Stimulated activated CD8-positive, alpha-beta memory T cell treated with anti-CD3 and anti-CD28 coated beads, Interleukin-15, amount 100 ng/mL, for 24 hours (primary cell): ENCODE measurements around the gene KLHL29.

Experiments used
- DNase-seq: peaks from one replicate; pipeline ENCODE4 v3.0.0-alpha.2; 2020; ENCODE audit warnings: low read depth

The KLHL29 gene

DNA sequence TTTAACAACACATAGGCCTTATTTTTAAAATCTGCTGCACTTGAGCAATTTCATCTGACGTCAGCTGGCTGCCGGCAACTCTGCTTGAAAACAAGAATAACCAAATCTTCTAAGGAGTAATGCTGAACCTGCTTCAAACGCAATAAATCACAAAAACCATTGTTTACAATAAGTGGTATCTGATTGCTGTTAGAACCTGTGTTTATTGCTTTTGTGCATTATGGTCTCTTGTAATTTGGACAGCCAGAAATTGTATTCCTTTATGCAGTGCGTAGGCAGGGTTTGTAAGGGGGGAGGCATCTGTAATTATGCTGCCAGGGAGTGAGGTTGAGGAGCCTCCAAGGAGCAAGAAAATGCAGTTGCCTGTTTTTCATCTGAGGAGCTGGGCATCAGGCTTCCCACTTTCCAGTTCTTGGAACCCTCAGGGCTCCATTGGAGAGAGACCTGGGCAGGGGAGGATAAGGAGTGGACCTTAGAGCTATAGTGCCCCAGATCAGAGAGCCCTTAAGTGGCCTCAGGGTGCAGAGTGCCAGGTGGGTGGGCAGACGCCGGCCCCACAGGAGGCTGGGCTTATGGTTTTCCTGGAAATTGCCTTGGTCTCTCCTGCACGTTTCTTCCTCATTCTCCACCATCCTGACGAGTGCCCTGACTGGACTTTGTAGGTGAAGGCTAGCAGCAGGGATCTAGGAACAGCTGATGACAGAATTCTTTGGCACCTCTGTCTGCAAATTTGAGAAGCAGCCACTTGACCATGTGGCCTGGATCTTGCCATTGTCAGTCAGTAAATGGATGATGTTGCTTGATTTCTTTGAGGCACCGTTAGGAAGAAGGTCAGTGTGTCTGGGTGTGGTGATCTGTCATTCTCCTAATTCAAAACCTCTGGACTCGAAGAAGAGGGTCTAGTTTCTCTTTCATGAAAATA, 129.2 kb downstream of the KLHL29 start:
- no peak for DNase-seq

DNA sequence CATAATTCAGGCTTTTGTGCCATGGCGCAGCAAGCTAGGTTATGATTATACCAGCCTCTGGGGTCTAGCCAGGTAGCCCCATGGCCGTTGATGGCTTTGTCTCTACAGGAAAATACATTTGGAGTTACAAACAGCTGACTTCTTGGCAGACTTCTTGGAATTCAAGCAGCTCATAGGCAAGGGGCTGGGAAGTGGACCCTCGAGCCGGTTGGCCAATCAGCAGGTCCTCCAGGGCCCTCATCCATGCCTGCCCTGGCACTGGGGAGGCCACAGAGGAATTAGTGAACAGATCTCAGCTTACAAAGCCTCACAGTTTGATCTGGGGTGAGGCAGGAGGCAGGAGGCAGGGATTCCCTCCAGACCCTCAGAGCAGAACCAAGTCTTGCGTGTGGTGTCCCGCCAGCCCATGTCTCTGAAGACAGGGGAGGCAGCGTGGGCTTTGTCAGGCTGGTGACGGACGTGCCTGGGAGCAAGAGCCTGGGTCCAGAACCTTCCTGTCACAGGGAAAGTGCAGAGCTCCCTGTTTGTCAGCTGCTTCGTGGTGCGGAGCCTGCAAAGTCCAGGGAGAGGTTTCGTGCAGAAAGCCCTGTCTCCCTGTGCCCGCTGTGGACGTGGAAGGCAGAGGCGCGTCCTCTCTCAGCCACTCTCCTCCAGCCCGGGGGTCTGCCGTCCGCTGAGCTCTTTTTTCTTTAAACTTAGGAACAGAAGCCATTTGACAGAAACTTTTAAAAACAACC, 131.7 kb downstream of the KLHL29 start:
- no peak for DNase-seq

DNA sequence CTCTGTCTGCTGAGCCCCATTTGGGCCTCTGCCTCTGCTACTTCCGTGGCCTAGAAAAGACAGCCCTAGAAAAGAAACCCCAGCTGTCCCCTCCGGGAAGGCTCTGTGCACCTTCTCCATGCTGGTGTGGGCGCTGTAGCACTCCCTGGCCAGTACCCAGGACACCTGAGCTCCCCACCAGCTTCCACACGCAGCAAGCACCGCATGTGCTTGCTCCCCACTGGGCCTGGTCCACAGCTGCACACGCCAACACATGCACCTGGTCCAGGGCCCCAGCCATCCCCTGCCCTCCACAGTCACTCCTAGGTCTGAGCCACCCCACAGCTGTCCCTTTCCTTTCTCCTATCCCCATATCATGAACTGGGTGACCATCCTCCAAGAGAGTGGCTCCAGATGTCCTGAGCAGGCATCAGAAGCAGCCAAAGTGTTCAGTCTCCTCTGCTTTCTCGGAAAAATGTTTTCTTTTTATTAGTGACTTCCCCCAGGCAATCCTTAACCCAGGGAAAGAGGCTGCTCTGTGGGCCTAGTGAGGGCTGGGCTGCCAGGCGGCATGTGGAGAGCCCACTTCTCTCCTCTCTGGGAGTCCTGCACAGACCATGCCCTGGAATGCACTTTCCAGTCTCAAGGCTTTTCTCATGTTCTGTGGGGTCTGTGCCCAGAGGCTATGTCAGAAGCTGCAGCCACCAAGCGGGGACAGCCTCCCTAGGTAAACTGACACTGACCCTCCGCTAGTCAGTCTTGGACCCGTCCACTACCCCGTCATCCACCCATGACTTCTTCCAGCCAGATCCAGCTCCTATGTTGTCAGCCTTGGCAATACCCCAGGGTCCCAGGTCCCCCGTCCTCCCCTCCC, 133.7 kb downstream of the KLHL29 start:
- DNase-seq, result no peak

DNA sequence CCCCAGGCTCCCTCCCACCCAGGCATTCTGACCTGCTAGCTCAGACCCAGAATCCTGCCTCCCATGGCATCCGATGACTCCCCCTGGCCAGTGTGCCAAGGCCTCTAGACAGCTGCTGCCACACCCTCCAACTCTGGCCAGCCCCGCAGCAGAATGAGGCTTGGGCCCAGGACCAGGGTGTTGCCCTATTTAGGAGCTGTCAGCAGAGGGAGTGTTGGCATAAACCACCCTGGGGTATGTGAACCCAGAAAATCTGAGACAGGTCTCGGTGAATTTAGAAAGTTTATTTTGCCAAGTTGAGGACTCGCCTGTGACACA, 134.3 kb downstream of the KLHL29 start:
- DNase-seq, result no peak

DNA sequence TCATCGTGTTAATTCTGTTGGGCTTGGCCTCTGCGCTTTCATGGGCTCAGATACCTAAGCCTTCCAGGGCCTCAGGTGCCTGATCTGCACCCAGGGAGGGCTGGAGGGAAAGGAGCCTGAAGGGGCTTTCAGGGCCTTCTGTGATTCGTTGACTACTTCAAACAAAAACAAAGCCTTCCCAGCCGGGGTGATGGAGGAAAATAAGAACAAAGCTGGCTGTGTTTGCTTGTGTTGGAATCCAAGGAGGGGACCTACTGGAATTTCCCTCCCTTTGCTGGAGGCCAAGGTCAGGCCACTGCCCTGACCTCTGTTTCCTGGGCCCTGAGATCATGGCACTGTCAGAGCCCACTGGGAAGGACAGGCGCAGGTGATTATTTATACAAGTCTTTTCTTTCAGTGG, 135.3 kb downstream of the KLHL29 start:
- no peak for DNase-seq

DNA sequence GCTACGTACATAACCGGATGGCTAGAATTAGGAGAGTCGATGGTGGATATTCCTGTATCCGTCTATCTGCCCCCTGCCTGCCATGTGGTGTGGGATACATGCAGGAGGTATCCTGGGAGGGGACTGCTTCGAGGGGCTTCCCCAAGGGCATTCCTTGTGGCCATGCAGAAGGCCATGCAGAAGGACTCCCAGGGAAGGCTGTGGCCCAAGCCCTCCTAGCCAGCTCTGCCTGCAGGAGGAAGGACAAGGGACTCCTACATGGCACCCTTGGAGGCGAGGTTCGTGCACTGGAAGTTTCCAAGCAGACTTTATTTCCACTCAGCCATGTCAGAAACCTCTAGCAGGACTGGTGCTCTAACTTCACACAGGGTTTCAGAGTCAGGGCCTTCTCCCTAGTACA, 136.1 kb downstream of the KLHL29 start:
- DNase-seq, result no peak

DNA sequence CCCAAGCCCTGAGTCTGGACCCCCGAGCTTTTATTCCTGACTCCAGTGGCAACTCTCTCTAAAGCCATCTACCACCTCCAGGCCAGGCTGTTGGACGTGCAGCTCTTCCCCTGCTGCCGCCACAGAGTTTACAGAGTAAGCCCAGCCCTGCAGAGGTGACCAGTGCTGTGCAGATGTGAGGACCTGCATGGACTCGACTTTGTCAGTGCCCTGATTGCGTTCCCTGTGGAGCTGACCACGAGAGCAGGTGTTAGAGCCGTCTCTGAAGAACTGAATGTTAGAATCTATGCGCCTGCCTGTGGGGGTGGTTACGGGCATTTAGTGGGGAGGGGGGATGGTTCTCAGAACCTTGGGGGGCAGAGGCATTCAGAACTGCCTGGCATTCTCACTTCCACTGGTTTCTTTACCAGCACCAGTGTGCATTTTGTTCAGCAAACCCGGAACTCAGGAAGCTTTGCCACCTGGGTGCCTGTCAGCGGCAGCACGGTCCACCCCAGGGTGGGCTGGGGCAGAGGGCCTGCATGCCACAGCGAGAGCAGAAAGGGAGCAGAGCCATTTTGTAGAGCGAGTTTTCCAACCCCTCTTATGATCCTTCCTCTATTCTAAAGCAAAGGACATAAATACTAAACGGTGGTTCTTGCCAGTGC, 137.9 kb downstream of the KLHL29 start:
- DNase-seq, result no peak

DNA sequence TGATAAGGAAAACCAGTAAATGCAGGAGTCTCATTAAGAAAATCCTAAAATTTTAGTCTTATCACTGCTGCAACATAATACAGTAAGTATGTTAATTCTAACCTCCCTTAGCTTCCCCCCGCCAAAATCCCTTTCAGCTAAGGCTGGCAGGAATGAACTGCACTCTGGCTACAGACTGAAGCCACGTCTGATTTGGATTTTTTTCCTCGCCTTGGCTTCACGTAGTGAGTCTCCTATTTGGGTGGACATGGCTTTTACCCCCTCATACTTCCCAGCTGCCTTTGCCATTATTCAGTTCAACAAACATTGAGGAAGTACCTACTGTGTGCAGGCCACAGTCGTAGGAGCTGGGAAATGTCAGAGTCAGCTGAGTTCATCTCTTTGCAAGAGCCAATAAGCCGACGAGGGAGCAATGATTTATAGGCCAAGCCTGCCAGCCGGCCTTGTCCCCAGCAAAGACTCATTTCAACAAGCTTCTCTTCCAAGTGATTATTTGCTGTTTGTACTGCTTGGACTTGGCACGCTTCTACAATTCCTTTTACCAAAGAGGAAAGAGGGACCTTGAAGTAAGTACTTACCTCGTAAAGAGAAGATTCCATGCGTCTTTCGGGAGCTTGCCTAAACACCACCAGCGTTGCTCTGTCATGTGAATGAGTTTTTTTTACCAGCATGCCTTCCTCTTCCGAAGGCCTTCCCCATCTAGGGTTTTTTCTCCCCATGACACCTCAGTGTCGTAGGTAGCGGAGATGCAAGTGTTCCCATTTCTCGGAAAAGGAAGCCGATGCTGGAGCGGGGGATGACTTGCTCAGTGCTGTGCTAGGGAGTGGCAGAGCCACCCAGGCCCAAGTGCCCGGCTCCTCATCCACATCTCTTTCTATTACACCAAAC, 138.6 kb downstream of the KLHL29 start:
- no peak for DNase-seq

DNA sequence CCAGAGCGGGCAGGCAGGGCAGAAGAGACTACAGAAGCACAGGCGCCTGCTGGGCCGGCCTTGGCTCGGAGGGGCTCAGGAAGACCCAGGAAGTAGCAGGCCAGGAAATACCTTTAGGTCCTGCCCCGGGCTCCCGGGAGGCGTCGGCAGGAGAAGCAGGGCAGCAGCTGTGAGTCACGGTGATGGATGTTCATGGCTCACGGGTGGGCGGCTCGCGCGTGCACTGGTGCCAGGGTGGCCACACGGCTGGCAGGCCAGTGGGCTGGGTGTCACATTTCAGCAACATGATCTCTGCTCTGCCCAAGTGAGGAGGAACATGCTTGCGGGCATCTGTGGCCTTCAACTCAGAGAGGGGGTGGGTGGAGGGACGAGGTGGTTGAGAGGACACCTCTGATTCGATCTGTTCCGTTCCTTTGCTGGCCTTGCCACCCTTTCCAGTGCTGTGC, 139.3 kb downstream of the KLHL29 start:
- no peak for DNase-seq

DNA sequence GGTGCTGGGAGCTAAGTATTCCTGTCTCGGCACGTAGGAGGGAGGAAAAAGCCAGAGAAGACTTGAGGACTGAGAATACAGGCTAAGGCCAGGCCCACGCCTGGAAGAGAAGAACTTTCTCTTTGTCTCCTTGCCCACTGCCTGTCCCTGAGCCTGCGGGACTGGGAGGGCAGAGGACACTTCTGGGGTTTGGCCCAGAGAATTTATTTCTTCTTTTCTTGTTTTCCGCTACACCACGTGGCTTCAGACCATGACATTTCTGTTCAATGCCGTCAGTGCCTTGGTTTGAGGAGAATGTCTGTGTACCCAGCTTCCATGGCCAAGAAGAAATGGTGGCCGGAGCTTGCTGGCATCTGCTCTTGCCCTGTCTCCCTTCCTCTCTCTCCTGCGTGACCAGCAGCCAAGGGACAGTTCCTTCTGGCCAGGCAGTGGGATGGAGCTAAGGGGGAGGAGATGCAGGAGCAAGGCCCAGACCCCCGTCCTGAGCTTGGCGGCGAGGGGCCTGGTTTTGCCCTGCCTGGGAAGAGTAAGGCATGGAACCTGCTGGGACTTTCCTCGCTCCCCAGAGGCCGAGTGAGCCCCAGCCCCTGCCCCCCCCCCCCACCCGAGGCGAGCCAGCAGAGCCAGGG, 140.3 kb downstream of the KLHL29 start:
- DNase-seq, result no peak

DNA sequence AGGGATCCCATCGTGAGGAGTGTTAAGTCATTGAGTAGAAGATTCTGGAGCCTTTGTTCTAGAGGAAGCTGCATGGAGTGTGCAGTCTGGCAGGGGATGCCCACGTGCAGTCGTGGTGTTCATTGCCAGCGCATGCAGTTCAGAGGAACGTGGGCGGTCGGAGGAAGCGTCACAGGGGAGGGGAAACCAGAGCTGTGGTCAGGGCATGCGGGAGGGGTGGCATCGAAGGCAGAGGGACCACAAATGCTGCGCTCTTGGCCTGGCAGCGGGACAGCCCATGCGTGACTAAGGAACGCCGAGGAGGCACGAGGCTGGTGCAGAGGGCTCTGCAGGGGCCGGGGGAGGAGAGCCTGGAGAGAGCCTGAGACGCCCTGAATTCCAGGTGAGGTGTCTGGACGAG, 141.1 kb downstream of the KLHL29 start:
- no peak for DNase-seq

DNA sequence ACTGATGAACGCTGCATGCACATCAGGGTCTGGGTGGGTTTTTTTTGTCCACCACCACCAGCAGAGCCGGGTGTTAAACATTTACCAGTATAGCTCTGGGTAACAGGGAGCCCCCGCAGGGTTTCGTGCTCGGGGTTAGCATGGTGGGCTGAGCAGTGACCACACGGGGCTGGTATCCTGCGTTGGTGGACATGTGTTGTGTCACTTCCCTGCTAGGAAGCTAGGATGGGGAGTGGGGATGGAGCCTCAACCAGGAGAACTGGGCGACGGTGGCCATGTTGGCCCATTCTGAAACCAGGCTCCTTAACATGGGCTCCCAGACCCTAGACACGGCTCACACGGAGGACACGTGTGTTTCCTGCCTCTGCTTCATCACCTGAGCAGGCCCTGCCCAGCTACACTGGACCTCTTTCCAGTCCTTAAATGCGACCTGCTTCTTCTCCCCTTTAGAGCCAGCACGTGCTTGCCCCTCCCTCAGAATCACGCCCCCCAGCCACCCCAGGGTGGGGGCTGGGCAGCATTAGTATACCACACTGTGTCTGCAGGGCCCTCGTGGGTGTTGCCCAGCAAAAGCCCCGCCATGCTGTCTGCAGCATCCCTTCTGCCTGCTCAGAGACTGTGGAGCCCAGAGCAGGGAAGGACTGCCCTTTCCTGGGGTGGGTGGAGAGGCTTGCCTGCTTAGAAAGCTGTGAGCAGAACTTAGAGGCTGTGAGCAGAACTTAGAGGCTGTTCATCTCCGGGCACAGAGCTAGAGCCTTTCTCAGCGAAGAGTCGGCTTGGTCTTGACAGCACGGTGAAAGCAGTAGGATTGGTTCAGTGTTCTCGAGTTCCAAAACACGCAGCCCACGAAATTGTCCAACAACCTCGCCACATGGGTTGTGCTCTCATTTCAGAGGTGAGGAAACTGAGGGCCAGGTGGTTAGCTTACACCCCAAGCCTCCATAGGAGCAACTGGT, 142.1 kb downstream of the KLHL29 start:
- no peak for DNase-seq

DNA sequence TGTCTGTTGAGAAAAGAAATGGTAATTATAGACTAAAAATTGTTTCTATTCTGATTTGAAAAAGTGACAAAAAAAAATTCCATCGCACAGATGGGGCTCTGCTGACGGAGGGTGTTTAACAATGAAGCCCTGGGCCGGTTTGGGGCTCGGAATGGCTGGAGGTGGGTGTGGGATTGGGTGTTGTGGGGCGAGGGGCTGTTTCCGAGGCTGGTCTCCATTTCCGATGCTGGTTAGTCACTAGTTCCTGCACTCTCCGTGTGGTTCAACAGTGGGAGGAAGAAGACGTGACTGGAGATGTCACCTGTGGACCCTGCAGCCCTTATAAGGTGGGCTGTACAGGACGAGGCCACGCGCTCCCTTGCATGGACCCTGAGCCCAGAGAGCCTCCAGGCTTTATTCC, 143.2 kb downstream of the KLHL29 start:
- no peak for DNase-seq

DNA sequence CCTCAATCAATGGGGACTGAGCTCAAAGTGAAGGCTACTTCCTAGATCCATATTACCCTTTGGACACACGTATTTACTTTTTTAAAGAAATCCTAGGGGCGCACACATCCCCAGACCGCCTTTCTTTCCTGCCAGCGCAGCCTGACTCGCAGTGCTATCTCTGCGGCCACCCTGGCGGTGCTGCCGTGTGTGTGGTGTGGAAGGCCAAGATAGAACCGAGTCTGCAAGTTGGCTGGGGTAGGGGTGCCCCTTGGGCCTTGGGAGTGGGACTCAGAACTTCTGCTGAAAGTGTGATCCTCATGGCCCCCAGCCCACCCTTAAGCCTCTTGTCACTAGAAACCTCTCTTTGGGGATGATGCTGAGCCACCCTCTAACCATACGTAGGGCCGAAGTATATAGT, 143.7 kb downstream of the KLHL29 start:
- DNase-seq, result no peak

DNA sequence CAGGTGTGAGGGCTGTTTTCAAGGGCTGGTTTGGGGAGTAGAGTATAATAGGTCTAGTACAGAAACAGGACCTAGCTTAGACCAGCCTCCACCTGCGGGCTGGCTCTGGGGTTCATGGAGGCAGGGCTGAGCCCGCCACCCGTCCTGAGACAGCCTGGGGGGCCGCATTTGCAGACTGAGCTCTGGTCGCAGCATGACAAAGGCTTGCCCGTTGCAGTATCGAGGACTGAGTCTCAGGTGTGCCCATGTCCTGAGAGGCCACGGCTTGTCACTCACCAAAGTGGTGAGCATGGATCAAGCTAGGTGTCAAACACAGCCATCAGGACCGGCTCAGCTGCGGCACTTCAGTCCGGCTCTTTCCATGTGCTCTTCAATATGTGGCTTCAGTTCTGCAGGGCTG, 144.7 kb downstream of the KLHL29 start:
- no peak for DNase-seq

DNA sequence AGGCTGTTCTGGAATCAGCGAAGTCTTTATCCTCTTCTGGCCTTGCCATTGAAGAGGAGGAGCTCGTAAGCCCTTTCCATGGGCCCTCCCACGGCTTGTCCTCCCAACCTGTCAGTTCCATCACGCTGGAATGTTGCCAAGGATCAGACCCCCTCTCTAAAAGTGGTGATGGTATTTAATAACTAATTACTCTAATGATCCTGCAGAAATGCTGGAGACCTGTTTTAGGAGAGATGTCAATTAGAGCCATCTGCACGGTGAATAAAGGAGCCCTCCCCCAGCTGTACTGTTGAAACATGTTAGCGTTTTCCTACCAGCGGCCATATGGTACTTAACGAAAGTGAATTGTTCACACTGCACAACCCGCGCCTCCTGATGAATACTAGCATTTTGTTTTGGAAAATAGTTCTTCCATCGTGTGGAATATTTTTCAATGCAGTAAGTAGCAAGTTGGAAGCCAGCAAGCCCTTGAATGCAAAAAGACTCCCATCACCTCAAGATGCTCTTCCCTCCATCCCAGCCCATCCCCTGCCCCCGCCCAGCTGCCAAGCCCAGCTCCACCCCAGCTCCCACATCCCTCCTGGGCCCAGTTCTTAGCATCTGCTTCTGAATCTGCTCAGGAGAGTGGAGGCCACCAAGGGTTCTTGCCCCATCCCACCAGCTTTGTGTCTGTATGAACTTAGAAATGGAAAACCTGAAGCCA, 145.4 kb downstream of the KLHL29 start:
- no peak for DNase-seq

DNA sequence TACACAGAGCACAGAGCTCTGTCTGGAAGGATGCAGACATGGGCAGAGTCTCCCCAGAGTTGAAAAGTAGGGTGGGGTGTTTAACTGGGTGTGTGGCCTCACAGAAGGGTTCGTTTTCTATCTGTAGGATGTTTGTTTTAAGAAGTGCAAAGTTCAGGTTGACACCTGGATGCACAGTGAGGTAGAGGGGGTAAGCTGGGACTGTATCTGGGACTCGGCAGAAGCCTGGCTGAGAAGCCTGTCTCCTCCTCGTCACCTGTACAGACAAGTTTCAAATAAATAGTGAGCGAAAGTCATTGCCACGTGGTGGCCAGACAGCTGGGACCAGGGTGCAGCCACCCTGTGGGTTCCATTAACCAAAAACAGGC, 145.9 kb downstream of the KLHL29 start:
- DNase-seq, result no peak

DNA sequence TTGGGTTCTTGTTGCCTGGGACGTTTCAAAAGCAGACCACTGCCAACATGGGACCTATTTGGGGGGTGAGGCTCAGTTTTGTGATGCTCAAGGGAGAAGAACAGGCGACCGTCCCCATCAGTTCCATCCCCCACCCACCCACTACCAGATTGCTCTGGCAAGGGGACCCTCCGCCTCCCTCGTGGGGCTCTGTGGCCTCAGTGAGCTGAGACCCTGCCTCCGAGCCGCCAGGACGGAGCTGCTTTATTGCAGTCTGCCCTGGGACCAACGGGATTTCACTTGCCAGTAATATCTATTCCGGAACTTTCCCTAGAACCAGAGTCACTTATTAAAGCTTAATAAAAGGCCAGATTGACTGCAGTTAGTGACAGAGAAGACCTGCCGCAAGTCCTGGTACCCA, 146.3 kb downstream of the KLHL29 start:
- DNase-seq, result no peak

DNA sequence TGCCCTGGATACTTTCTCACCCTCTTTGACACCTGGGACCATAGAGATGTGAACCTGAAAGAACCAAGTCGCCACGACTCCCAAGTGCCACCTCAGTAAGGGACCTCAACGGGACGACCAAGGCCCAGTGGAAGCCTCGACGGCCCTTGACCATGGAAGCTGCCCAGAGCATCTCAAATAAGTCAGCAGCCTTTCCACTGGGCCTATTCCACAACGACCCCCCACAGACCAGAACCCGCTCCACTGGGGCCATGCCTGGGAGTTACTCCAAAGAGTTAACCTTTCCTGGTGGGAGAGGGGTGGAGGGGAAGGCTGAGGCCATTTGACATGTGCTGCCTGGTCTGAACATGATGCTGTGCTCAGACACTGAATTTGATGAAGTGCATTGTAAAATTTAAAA, 146.9 kb downstream of the KLHL29 start:
- DNase-seq, result no peak
